GM12875 (cell line): ENCODE measurements around the gene HACD1.

ENCODE experiments used
- H3K4me3 ChIP-seq: one replicate; pipeline ENCODE4 v1.5.1; 2011; ENCODE audit warnings: low read depth, low read length, control low read depth
- TF ChIP-seq, protein P1 (sequence below): IDR thresholded peaks from 2 replicates; pipeline ENCODE4 v1.5.1; 2011; ENCODE audit warnings: low read depth, mild to moderate bottlenecking, control low read depth, inconsistent platforms, low read length, moderate library complexity, borderline replicate concordance; ENCODE audit not compliant: insufficient read depth

The HACD1 gene

DNA sequence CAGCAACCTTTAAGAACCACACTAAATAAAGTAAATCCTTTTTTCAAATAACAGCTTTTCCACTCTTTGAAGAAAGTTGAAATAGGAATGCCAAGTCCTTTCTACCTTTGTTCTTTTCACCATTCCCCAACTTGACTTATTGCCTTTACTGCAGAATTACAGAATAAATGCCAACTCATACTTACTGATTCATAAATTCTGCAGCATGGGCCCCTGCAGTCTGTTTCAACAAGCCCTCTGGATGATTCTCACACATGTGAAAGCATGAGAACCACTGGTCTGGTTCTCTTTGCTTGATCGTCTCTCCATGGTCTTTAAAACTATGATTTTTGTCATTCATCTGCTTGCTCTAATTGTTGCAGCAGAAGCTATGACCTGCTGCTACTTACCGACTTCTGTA is 56.1 kb downstream of the HACD1 start:
- TF ChIP-seq, protein P1, sequence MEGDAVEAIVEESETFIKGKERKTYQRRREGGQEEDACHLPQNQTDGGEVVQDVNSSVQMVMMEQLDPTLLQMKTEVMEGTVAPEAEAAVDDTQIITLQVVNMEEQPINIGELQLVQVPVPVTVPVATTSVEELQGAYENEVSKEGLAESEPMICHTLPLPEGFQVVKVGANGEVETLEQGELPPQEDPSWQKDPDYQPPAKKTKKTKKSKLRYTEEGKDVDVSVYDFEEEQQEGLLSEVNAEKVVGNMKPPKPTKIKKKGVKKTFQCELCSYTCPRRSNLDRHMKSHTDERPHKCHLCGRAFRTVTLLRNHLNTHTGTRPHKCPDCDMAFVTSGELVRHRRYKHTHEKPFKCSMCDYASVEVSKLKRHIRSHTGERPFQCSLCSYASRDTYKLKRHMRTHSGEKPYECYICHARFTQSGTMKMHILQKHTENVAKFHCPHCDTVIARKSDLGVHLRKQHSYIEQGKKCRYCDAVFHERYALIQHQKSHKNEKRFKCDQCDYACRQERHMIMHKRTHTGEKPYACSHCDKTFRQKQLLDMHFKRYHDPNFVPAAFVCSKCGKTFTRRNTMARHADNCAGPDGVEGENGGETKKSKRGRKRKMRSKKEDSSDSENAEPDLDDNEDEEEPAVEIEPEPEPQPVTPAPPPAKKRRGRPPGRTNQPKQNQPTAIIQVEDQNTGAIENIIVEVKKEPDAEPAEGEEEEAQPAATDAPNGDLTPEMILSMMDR, result no peak
- no peak overlapping the region for H3K4me3 ChIP-seq

DNA sequence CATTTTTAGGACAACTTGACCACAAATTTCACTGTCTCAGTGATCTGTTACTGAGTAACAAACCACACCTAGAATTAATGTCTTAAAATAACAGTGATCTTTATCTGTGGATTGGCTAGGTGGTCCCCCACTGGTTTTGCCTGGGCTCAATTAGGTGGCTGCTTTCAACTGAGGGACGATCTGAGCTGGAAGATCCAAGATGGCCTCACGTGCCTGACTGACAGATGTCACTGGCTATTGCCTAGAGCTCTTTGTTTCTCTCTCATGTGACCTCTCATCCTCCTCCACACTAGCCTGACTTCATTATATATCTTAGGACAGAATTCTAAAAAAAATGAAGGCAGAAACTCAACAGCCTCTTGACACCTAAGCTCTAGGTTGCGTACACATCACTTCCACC is 59.7 kb downstream of the HACD1 start:
- TF ChIP-seq, protein P1, result no peak
- no peak overlapping the region for H3K4me3 ChIP-seq

DNA sequence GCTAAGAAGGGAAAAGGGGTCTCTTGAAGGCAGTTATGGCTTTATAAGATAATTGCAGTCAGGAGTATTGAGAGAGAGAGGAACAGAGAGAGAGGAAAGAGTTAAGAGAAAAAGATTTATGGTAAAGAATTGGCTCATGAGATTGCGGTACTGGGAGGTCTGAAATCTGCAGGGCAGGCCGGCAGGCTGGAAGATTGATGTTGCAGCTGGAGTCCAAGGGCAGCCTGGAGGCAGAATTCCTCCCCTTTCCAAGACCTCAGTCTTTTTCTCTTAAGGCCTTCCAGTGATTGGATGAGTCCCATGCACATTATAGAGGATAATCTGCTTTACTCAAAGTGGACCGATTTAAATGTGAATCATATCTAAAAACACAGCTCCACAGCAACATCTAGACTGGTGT is 68.4 kb downstream of the HACD1 start:
- H3K4me3 ChIP-seq, result no peak overlapping the region
- TF ChIP-seq, protein P1, result no peak

DNA sequence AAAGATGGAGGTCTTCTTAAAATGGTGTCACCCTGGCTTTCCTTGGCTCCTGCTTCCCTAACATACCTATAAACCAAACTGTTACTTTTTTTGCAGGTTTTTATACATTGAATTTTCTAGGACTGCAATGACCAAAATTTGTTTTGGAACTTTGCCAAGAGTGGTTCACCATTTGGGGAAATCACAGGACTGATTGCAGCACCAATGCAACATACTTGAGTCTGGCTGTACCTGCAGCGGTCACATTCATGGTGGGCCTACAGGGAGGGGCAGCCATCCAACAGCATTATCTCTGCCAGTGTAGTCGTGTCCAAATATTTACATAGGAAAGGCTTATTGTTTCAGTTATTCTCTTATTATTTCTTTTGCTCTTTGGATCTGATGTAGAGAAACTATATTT is 69.0 kb downstream of the HACD1 start:
- TF ChIP-seq, protein P1, result no peak
- H3K4me3 ChIP-seq, result no peak overlapping the region

DNA sequence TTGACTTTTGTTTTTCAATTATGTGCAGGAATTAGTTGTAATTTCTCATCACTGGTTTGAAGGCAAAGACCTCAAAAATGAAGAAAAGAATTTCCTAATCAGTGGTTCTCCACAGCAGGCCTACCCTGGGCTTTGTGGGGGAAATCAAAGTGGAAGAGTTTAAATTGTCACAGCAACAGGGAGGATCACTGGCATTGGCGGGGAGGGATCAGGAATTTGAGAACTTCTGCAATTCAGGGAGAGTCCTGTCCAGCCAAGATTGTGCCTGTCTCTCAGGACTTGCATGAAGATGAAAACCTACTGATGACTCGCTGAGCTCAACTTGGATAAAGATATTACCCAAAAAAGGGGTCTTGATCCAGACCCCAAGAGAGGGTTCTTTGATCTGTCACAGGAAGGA is 70.1 kb downstream of the HACD1 start:
- H3K4me3 ChIP-seq, result no peak overlapping the region
- TF ChIP-seq, protein P1, result no peak

DNA sequence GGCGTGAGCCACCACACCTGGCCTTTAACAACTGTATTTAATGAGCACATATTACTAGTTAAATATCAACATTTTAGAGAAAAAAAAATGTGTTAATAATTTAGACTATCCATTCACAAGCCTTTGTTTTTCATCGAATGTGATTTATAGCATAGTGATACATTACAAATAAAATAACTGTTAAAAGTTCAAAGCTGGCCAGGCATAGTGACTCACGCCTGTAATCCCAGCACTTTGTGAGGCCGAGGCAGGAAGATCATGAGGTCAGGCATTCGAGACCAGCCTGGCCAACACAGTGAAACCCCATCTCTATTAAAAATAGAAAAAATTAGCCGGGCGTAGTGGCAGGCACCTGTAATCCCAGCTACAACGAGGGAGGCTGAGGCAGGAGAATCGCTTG is 72.7 kb downstream of the HACD1 start:
- H3K4me3 ChIP-seq, result no peak overlapping the region
- TF ChIP-seq, protein P1, result no peak
